Measurements from ENCODE around the gene POLD2.

DNA sequence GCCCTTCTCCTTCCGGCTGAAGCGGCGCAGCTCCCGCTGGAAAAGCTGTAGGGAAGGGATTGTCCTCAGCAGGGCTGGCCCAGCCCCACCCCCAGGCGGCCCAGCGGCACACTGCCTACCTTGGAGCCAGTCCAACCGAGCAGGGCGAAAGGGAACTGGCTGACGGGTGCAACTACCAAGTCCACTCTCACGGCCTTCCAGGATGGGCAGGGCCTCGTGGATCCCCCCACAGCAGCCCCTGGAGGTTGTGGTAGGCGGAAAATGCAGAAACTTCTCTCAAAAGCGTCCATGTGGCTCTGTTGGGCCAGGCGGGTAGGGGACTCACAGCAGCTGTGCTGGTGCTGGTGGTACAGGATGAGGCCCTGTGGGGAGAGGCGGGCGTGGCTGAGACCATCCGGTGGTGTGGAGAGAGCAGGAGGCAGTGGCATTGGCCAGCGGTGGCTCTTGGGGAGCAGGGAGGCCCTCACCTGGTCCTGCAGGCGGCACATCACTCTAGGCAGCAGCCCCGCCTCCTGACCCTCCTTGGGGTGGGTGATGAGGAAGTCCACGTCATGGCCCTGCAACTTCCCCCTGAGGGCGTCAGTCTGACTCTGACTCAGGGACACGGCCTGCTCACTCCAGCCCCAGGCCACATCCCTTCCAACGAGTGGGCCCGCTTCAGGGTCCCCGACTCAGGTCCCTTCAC is 49.5 kb downstream of the POLD2 start:
- TF ChIP-seq, protein P1, sequence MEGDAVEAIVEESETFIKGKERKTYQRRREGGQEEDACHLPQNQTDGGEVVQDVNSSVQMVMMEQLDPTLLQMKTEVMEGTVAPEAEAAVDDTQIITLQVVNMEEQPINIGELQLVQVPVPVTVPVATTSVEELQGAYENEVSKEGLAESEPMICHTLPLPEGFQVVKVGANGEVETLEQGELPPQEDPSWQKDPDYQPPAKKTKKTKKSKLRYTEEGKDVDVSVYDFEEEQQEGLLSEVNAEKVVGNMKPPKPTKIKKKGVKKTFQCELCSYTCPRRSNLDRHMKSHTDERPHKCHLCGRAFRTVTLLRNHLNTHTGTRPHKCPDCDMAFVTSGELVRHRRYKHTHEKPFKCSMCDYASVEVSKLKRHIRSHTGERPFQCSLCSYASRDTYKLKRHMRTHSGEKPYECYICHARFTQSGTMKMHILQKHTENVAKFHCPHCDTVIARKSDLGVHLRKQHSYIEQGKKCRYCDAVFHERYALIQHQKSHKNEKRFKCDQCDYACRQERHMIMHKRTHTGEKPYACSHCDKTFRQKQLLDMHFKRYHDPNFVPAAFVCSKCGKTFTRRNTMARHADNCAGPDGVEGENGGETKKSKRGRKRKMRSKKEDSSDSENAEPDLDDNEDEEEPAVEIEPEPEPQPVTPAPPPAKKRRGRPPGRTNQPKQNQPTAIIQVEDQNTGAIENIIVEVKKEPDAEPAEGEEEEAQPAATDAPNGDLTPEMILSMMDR (IDR thresholded peaks at IDR 0.05; ENCODE audit: low read depth, low read length, poor library complexity, severe bottlenecking), result no peak
- no peak for TF ChIP-seq EZH2phosphoT487 (IDR thresholded peaks at IDR 0.05; ENCODE audit: borderline replicate concordance, low read length)

Measured in DOHH2 (cell line).